Neural cell (in vitro differentiated cells): ENCODE measurements around the gene PLEKHA5. TPM values are rescaled to one million over a fixed set of nuclear protein-coding genes. Genes with fewer than 3 reads are reported as not detected.

Source experiments
- H2AFZ ChIP-seq: fragments of 200-600, 300-800 bp; sonication (generic), shearing (Covaris generic); 2 replicates; pipeline ENCODE4 v1.6.0; 2014; ENCODE audit warnings: low read depth, mild to moderate bottlenecking, antibody characterized with exemption, low read length, moderate library complexity
- H3F3A ChIP-seq: fragments of 200-600 bp; shearing (Covaris generic); 2 replicates; pipeline ENCODE4 v1.6.1; 2016; ENCODE audit warnings: mild to moderate bottlenecking, moderate library complexity, mixed read lengths, antibody characterized with exemption, low read length; ENCODE audit not compliant: insufficient read depth, poor library complexity, severe bottlenecking
- H3K27ac ChIP-seq: fragments of 200-600, 300-800 bp; sonication (generic), shearing (Covaris generic); 2 replicates; pipeline ENCODE4 v1.5.1; 2014; ENCODE audit warnings: mild to moderate bottlenecking, low read length, moderate library complexity
- H3K27me3 ChIP-seq: fragments of 300-800, 200-600 bp; sonication (generic), shearing (Covaris generic); 2 replicates; pipeline ENCODE4 v1.6.0; 2014; ENCODE audit warnings: mild to moderate bottlenecking, low read depth, low read length, moderate library complexity; ENCODE audit not compliant: insufficient read depth
- H3K36me3 ChIP-seq: fragments of 300-800, 200-600 bp; sonication (generic), shearing (Covaris generic); 2 replicates; pipeline ENCODE4 v1.5.1; 2014; ENCODE audit warnings: mild to moderate bottlenecking, antibody characterized with exemption, low read length, moderate library complexity; ENCODE audit not compliant: insufficient read depth
- H3K4me2 ChIP-seq: fragments of 300-800, 200-600 bp; sonication (generic), shearing (Covaris generic); 2 replicates; pipeline ENCODE4 v1.6.0; 2014; ENCODE audit warnings: mild to moderate bottlenecking, low read length
- H3K4me3 ChIP-seq: fragments of 300-800, 200-600 bp; sonication (generic), shearing (Covaris generic); 2 replicates; pipeline ENCODE4 v1.5.1; 2014; ENCODE audit warnings: mild to moderate bottlenecking, low read length, moderate library complexity
- H3K79me2 ChIP-seq: fragments of 200-600 bp; shearing (Covaris generic); replicated peaks from 2 replicates; pipeline ENCODE4 v1.6.0; 2014; ENCODE audit warnings: mild to moderate bottlenecking, low read length, moderate library complexity; ENCODE audit not compliant: insufficient read depth
- H3K9ac ChIP-seq: fragments of 300-800, 200-600 bp; sonication (generic), shearing (Covaris generic); 2 replicates; pipeline ENCODE4 v1.6.1; 2016; ENCODE audit warnings: mild to moderate bottlenecking, low read length, mixed read lengths
- H3K9me2 ChIP-seq: fragments of 200-600 bp; shearing (Covaris generic); 2 replicates; pipeline ENCODE4 v1.6.1; 2016; ENCODE audit warnings: mild to moderate bottlenecking, low read length, mixed read lengths; ENCODE audit not compliant: insufficient read depth
- H3K9me3 ChIP-seq: fragments of 200-600, 300-800 bp; sonication (generic), shearing (Covaris generic); 2 replicates; pipeline ENCODE4 v1.6.1; 2016; ENCODE audit warnings: mild to moderate bottlenecking, mixed run types, low read length, moderate library complexity, mixed read lengths
- H4K20me1 ChIP-seq: fragments of 200-600 bp; shearing (Covaris generic); 2 replicates; pipeline ENCODE4 v1.6.1; 2016; ENCODE audit warnings: mild to moderate bottlenecking, mixed run types; ENCODE audit not compliant: insufficient read depth
- EP300 ChIP-seq: fragments of 450-650 bp; conservative IDR thresholded peaks from 2 replicates; pipeline ENCODE4 v1.6.1; 2014; ENCODE audit warnings: antibody characterized with exemption, mild to moderate bottlenecking, moderate library complexity; ENCODE audit not compliant: poor library complexity, severe bottlenecking
- EZH2 ChIP-seq: fragments of 200-600, 300-800 bp; shearing (Covaris generic), sonication (generic); IDR thresholded peaks from 2 replicates; pipeline ENCODE4 v1.6.1; 2014; ENCODE audit warnings: antibody characterized with exemption, low read length, borderline replicate concordance, mild to moderate bottlenecking; ENCODE audit not compliant: insufficient read depth, poor library complexity, severe bottlenecking
- MXI1 ChIP-seq: fragments of 450-650 bp; conservative IDR thresholded peaks from 2 replicates; pipeline ENCODE4 v1.6.1; 2014; ENCODE audit warnings: antibody characterized with exemption, mild to moderate bottlenecking; ENCODE audit not compliant: poor library complexity, severe bottlenecking
- POLR2AphosphoS5 ChIP-seq: IDR thresholded peaks from 2 replicates; pipeline ENCODE4 v1.6.1; 2012
- RAD21 ChIP-seq: fragments of 450-650 bp; conservative IDR thresholded peaks from 2 replicates; pipeline ENCODE4 v1.6.1; 2014; ENCODE audit warnings: antibody characterized with exemption, mild to moderate bottlenecking, moderate library complexity
- SMC3 ChIP-seq: fragments of 450-650 bp; conservative IDR thresholded peaks from 2 replicates; pipeline ENCODE4 v1.6.1; 2014; ENCODE audit warnings: antibody characterized with exemption, mild to moderate bottlenecking, moderate library complexity; ENCODE audit not compliant: poor library complexity
- TAF1 ChIP-seq: IDR thresholded peaks from 2 replicates; pipeline ENCODE4 v1.6.1; 2012; ENCODE audit warnings: low read depth
- polyA plus RNA-seq: library from polyadenylated mRNA; depleted of rRNA; stranded (reverse); fragments of >200 nt; gene quantifications from 2 replicates; pipeline ENCODE4 v1.2.3, GENCODE V29; 2014
- TF ChIP-seq, protein P1 (sequence below): IDR thresholded peaks from 2 replicates; pipeline ENCODE4 v1.6.1; 2012; ENCODE audit warnings: borderline replicate concordance
- TF ChIP-seq, protein P2 (sequence below): fragments of 450-650 bp; IDR thresholded peaks from 2 replicates; pipeline ENCODE4 v1.5.1; 2014; ENCODE audit warnings: antibody characterized with exemption, mild to moderate bottlenecking, moderate library complexity; ENCODE audit not compliant: poor library complexity, severe bottlenecking

PLEKHA5 gene
- polyA plus RNA-seq, 1 donor from 2014 or later, result 130 TPM

DNA sequence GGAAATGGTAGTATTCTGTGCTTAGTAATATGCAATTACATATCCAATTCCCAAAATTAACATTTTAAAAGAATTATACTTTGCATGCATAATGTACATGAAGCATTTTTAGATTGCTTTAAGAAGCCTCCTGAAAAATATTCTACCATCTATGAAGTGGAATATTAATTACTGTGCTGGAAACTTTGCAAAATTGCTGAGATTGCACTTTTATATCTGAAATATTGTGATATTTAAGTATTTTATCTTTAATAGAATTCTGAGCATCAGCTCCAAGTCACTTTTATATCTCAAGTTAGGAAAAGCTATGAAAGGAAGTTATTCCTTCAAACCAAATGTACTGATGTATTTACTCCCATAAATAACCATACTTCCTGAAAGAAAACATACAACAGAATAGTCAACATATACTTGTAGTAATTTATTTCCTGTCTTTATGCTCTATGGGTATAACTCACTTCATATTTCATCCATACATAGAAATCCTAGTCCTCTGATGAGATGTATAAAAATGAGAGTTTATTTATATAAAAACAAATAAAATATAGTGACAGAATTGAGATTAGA, 152.7 kb downstream of the PLEKHA5 start:
- no peaks in the 10 kb centered on the region for H4K20me1 ChIP-seq
- H3K9me2 ChIP-seq, result no peaks in the 10 kb centered on the region
- H3K9me3 ChIP-seq, result no peaks in the 10 kb centered on the region
- no peak overlapping the region for H3K27ac ChIP-seq
- H3K4me3 ChIP-seq, result no peak overlapping the region
- H3F3A ChIP-seq, result no peaks in the 10 kb centered on the region
- TF ChIP-seq MXI1, result no peak
- TF ChIP-seq EP300, result no peak
- TF ChIP-seq TAF1, result no peak
- TF ChIP-seq SMC3, result no peak
- no peak for TF ChIP-seq RAD21
- TF ChIP-seq POLR2AphosphoS5, result no peak
- no peak for TF ChIP-seq EZH2
- TF ChIP-seq, protein P1, sequence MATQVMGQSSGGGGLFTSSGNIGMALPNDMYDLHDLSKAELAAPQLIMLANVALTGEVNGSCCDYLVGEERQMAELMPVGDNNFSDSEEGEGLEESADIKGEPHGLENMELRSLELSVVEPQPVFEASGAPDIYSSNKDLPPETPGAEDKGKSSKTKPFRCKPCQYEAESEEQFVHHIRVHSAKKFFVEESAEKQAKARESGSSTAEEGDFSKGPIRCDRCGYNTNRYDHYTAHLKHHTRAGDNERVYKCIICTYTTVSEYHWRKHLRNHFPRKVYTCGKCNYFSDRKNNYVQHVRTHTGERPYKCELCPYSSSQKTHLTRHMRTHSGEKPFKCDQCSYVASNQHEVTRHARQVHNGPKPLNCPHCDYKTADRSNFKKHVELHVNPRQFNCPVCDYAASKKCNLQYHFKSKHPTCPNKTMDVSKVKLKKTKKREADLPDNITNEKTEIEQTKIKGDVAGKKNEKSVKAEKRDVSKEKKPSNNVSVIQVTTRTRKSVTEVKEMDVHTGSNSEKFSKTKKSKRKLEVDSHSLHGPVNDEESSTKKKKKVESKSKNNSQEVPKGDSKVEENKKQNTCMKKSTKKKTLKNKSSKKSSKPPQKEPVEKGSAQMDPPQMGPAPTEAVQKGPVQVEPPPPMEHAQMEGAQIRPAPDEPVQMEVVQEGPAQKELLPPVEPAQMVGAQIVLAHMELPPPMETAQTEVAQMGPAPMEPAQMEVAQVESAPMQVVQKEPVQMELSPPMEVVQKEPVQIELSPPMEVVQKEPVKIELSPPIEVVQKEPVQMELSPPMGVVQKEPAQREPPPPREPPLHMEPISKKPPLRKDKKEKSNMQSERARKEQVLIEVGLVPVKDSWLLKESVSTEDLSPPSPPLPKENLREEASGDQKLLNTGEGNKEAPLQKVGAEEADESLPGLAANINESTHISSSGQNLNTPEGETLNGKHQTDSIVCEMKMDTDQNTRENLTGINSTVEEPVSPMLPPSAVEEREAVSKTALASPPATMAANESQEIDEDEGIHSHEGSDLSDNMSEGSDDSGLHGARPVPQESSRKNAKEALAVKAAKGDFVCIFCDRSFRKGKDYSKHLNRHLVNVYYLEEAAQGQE, result no peak
- TF ChIP-seq, protein P2, sequence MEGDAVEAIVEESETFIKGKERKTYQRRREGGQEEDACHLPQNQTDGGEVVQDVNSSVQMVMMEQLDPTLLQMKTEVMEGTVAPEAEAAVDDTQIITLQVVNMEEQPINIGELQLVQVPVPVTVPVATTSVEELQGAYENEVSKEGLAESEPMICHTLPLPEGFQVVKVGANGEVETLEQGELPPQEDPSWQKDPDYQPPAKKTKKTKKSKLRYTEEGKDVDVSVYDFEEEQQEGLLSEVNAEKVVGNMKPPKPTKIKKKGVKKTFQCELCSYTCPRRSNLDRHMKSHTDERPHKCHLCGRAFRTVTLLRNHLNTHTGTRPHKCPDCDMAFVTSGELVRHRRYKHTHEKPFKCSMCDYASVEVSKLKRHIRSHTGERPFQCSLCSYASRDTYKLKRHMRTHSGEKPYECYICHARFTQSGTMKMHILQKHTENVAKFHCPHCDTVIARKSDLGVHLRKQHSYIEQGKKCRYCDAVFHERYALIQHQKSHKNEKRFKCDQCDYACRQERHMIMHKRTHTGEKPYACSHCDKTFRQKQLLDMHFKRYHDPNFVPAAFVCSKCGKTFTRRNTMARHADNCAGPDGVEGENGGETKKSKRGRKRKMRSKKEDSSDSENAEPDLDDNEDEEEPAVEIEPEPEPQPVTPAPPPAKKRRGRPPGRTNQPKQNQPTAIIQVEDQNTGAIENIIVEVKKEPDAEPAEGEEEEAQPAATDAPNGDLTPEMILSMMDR, result no peak
- H3K79me2 ChIP-seq, result no peaks in the 10 kb centered on the region
- H3K36me3 ChIP-seq, result no peaks in the 10 kb centered on the region
- H3K27me3 ChIP-seq, result no peaks in the 10 kb centered on the region
- no peak overlapping the region for H3K4me2 ChIP-seq
- no peak overlapping the region for H3K9ac ChIP-seq
- H2AFZ ChIP-seq, result no peak overlapping the region

DNA sequence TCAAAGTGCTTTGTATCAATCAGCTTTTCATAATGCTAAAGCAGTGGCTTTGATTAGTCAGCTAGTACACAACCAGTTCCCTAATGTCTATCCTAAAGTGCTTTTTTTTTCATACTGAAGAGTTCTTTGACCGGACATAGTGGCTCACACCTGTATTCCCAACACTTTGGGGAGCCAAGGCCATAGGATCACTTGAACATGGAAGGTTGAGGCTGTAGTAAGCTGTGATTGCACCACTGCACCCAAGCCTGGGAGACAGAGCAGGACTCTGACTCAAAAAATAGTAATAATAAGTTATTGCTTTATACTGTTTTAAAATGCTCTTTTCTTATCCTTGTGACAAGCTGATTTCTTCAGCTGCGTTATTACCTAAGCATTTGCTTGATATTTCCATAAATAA, 155.1 kb downstream of the PLEKHA5 start:
- Histone ChIP-seq H3K9me3 (no peaks in the 10 kb centered on the region), H3K9me2 (no peaks in the 10 kb centered on the region)

More for the DNA sequence above, 155.1 kb downstream of the PLEKHA5 start:
- no peaks in the 10 kb centered on the region for H4K20me1 ChIP-seq
- no peak overlapping the region for H3K9ac ChIP-seq
- no peaks in the 10 kb centered on the region for H3K36me3 ChIP-seq
- no peaks in the 10 kb centered on the region for H3F3A ChIP-seq
- no peak overlapping the region for H2AFZ ChIP-seq
- TF ChIP-seq SMC3 (no peak), EZH2 (no peak), TAF1 (no peak), EP300 (no peak), RAD21 (no peak), POLR2AphosphoS5 (no peak)
- no peaks in the 10 kb centered on the region for H3K79me2 ChIP-seq
- no peak overlapping the region for H3K27ac ChIP-seq
- H3K4me2 ChIP-seq, result no peak overlapping the region
- no peaks in the 10 kb centered on the region for H3K27me3 ChIP-seq
- no peak overlapping the region for H3K4me3 ChIP-seq
